ENCODE data around the gene S100A5.

GRCh38 chr1:153531638-153532037, 9.1 kb downstream of the S100A5 start:
- no peak for TF ChIP-seq CTCF (conservative IDR thresholded peaks at IDR 0.05; ENCODE audit: low read length)
- no peak for TF ChIP-seq EZH2phosphoT487 (IDR thresholded peaks at IDR 0.05; ENCODE audit: borderline replicate concordance, low read depth, low read length)
